ENCODE results near the gene TSPEAR.
"Not testable (repeated sequence)": the region's sequence is repeated elsewhere in the genome, so short reads cannot be mapped to it uniquely, and the experiment has no call there.

Gene TSPEAR

GRCh38 chr21:44582055-44582454 is 129.3 kb downstream of the TSPEAR start:
- DNase-seq (ENCODE audit: extremely low spot score) = no peak
- ChIA-PET CTCF (no interaction called here), POLR2A (no interaction called here)
- no peak for TF ChIP-seq ZNF384 (IDR thresholded peaks at IDR 0.05)

- ChIA-PET POLR2A (no interaction called here), CTCF (no interaction called here)
- DNase-seq (ENCODE audit: extremely low spot score) = no peak
- TF ChIP-seq CTBP1 (IDR thresholded peaks at IDR 0.05; ENCODE audit: borderline replicate concordance) = no peak
- no peak for TF ChIP-seq NFRKB (IDR thresholded peaks at IDR 0.05)
- TF ChIP-seq LEF1 (IDR thresholded peaks at IDR 0.05; ENCODE audit: borderline replicate concordance) = no peak
- no peak for TF ChIP-seq FOXK2 (IDR thresholded peaks at IDR 0.05)
- TF ChIP-seq SUZ12 (IDR thresholded peaks at IDR 0.05) = no peak
- TF ChIP-seq ARNT (IDR thresholded peaks at IDR 0.05) = no peak
- TF ChIP-seq HDGF (IDR thresholded peaks at IDR 0.05; ENCODE audit: borderline replicate concordance) = no peak
- no peak for TF ChIP-seq ELF4 (IDR thresholded peaks at IDR 0.05)
- TF ChIP-seq TARDBP (IDR thresholded peaks at IDR 0.05) = no peak
- TF ChIP-seq FOXM1 (IDR thresholded peaks at IDR 0.05; ENCODE audit: borderline replicate concordance) = no peak
- TF ChIP-seq FOXA1 (IDR thresholded peaks at IDR 0.05) = no peak
- TF ChIP-seq L3MBTL2 (conservative IDR thresholded peaks at IDR 0.05) = no peak
- no peak for TF ChIP-seq BHLHE40 (IDR thresholded peaks at IDR 0.05; ENCODE audit: borderline replicate concordance)
Observed at GRCh38 chr21:44581158-44581557, 130.2 kb downstream of the TSPEAR start.

DNA sequence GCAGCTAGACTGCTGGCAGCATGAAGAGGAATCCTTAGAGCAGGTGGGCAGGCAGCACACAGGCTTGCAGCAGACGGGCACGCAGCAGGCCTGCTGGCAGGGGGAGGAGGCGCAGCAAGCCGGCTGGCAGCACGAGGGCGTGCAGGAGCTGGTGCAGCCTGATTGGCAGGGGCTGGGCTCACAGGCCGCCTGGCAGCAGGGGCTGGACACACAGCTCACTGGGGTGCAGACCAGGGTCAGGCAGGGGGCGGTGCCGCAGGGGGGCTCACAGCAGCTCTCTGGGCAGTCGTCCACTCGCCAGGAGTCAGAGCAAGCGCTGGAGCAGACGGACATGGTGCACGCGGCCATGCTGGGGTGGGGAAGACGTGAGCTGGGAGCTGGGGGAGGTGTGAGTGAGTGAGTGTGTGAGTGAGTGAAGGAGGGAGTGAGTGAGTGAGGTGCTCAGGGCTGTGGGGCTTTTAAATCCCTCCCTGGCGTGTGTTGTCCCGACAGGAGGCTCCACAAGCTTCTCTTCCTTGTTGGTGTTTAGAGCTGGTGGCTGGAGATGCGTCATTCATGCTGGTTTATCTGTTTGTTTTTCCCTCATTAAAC is 131.0 kb downstream of the TSPEAR start, which contains the start of gene KRTAP10-5:
Gene KRTAP10-5, minus strand, starts transcription at position 374 of the 591 bp plus-strand sequence. Its CDS starts 26 bp downstream, at position 348.
- POLR2A ChIA-PET; CTCF ChIA-PET; DNase-seq (ENCODE audit: extremely low spot score): not testable (repeated sequence)

DNA sequence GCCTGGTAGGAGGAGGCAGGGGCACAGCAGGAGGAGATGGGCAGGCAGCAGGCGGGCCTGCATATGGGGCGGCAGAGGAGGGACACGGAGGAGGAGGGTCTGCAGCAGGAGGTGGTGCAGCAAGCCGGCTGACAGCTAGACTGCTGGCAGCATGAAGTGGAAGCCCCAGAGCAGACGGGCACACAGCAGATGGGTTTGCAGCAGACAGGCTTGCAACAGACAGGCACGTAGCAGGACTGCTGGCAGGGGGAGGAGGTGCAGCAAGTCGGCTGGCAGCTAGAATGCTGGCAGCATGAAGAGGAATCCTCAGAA is 131.6 kb downstream of the TSPEAR start:
- DNase-seq (ENCODE audit: extremely low spot score) = no peak
- ChIA-PET POLR2A (no interaction called here), CTCF (no interaction called here)
- TF ChIP-seq, protein P1, sequence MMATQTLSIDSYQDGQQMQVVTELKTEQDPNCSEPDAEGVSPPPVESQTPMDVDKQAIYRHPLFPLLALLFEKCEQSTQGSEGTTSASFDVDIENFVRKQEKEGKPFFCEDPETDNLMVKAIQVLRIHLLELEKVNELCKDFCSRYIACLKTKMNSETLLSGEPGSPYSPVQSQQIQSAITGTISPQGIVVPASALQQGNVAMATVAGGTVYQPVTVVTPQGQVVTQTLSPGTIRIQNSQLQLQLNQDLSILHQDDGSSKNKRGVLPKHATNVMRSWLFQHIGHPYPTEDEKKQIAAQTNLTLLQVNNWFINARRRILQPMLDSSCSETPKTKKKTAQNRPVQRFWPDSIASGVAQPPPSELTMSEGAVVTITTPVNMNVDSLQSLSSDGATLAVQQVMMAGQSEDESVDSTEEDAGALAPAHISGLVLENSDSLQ (IDR thresholded peaks at IDR 0.05) = no peak
- TF ChIP-seq TARDBP (IDR thresholded peaks at IDR 0.05) (no peak), SP1 (IDR thresholded peaks at IDR 0.05) (no peak), L3MBTL2 (conservative IDR thresholded peaks at IDR 0.05) (no peak), CTBP1 (IDR thresholded peaks at IDR 0.05; ENCODE audit: borderline replicate concordance) (no peak), FOXK2 (IDR thresholded peaks at IDR 0.05) (no peak), NFRKB (IDR thresholded peaks at IDR 0.05) (no peak), ELF4 (IDR thresholded peaks at IDR 0.05) (no peak), HDGF (IDR thresholded peaks at IDR 0.05; ENCODE audit: borderline replicate concordance) (no peak), SUZ12 (IDR thresholded peaks at IDR 0.05) (no peak), BHLHE40 (IDR thresholded peaks at IDR 0.05; ENCODE audit: borderline replicate concordance) (no peak), FOXM1 (IDR thresholded peaks at IDR 0.05; ENCODE audit: borderline replicate concordance) (no peak), ARNT (IDR thresholded peaks at IDR 0.05) (no peak), FOXA1 (IDR thresholded peaks at IDR 0.05) (no peak), ZNF384 (IDR thresholded peaks at IDR 0.05) (no peak), LEF1 (IDR thresholded peaks at IDR 0.05; ENCODE audit: borderline replicate concordance) (no peak)

DNA sequence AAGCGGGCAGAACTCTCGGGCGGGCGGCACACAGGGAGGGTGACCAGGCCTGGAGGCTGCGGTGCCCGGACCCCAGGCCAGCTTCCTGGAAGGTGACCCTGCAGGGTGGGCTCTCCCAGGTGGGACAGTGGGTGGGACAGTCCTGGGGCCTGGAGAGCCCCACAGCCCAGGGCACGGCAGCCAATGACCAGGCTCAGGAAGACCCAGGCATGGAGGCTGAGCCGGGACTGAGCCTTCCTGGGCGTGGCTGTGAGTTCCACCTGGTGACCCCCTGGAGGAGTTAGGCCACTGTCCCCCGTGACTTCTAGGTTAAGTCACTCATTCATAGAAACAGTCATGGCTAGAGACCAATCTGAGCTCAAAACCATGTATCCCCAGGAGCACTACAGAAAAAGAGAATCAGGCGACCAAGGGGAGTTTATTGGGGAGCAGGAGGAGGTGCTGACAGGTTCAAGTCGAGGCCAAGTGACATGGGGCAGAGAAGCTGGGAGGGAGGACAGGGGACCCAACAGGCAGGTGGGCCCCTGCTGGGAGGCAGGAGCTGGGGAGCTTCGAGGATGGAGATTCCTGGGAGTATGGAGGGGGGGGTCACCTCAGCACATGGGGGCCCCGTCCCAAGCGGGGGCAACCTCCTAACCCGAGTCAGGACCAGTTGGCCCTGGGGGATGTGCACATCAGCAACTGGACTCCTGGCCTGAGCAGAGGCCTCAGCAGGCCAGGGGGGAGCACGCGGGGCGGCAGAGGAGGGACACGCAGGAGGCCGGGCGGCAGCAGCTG is 132.1 kb downstream of the TSPEAR start:
- no peak for DNase-seq (ENCODE audit: extremely low spot score)
- TF ChIP-seq LEF1 (IDR thresholded peaks at IDR 0.05; ENCODE audit: borderline replicate concordance) = no peak
- TF ChIP-seq FOXA1 (IDR thresholded peaks at IDR 0.05) = no peak
- no peak for TF ChIP-seq FOXM1 (IDR thresholded peaks at IDR 0.05; ENCODE audit: borderline replicate concordance)
- no peak for TF ChIP-seq SUZ12 (IDR thresholded peaks at IDR 0.05)
- no peak for TF ChIP-seq FOXK2 (IDR thresholded peaks at IDR 0.05)
- no peak for TF ChIP-seq L3MBTL2 (conservative IDR thresholded peaks at IDR 0.05)
- TF ChIP-seq CTBP1 (IDR thresholded peaks at IDR 0.05; ENCODE audit: borderline replicate concordance) = no peak
- no peak for TF ChIP-seq BHLHE40 (IDR thresholded peaks at IDR 0.05; ENCODE audit: borderline replicate concordance)
- no peak for TF ChIP-seq SP1 (IDR thresholded peaks at IDR 0.05)
- TF ChIP-seq ARNT (IDR thresholded peaks at IDR 0.05) = no peak
- TF ChIP-seq ELF4 (IDR thresholded peaks at IDR 0.05) = no peak
- TF ChIP-seq, protein P1 (IDR thresholded peaks at IDR 0.05) = no peak
- TF ChIP-seq HDGF (IDR thresholded peaks at IDR 0.05; ENCODE audit: borderline replicate concordance) = no peak
- no peak for TF ChIP-seq ZNF384 (IDR thresholded peaks at IDR 0.05)
- TF ChIP-seq TARDBP (IDR thresholded peaks at IDR 0.05) = no peak
- no peak for TF ChIP-seq NFRKB (IDR thresholded peaks at IDR 0.05)
- CTCF ChIA-PET = no interaction called here
- POLR2A ChIA-PET = no interaction called here

DNA sequence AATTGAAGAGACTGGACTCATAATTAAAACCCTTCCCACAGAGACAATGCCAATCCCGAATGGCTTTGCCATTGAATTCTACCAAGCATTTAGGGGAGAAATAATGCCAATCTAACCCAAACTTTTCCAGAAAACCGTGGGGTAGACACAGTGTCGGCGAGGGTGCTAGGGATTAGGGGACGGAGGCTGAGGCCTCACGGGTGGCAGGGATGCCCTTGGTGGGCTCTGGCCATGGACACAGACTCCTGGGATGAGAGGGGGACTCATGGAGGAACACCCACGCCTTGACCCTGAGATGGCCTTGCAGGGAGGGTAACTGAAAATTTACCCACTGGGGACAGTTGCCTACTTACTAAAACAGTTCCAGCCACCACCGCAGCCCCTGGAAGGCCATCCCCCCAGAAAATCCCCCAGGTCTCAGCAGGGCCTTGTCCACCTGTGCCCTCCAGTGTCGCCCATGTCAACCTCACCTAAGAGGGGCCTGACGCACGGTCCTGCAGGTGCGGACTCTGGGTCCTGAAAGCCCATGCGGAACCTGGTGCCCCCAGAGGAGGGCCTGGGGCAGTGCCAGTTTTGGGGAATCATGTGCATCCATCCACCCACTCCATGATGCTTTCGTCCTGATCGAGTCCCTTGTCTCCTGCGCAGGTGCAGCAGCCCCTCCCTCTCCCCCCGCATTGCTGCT is 132.9 kb downstream of the TSPEAR start:
- TF ChIP-seq L3MBTL2 (conservative IDR thresholded peaks at IDR 0.05) (no peak), ELF4 (IDR thresholded peaks at IDR 0.05) (no peak), FOXM1 (IDR thresholded peaks at IDR 0.05; ENCODE audit: borderline replicate concordance) (no peak), SUZ12 (IDR thresholded peaks at IDR 0.05) (no peak), FOXA1 (IDR thresholded peaks at IDR 0.05) (no peak), ZNF384 (IDR thresholded peaks at IDR 0.05) (no peak), FOXK2 (IDR thresholded peaks at IDR 0.05) (no peak), ARNT (IDR thresholded peaks at IDR 0.05) (no peak), HDGF (IDR thresholded peaks at IDR 0.05; ENCODE audit: borderline replicate concordance) (no peak)
- TF ChIP-seq, protein P1 (IDR thresholded peaks at IDR 0.05) = no peak
- POLR2A ChIA-PET = no interaction called here
- no peak for DNase-seq (ENCODE audit: extremely low spot score)
- CTCF ChIA-PET = no interaction called here

Data from HEK293T (cell line).